HG03460 (cell line): ENCODE data around the gene XDH.
A peak's percentile ranks its signal among the peaks of the same experiment; 100 is the strongest.

Experiments
- ATAC-seq: cut with Tn5 transposase; IDR thresholded peaks from one replicate; pipeline ENCODE4 v1.9.1; 2021; ENCODE audit not compliant: unreplicated experiment

Gene XDH

GRCh38 chr2:31333046-31333445 is 81.5 kb downstream of the XDH start:
- ATAC-seq = no peak

GRCh38 chr2:31332521-31332920 is 82.0 kb downstream of the XDH start:
- no peak for ATAC-seq

- no peak for ATAC-seq
These were observed 83.4 kb downstream of the XDH start for GRCh38 chr2:31331156-31331555.

GRCh38 chr2:31329081-31329625 is 85.4 kb downstream of the XDH start:
- ATAC-seq = no peak

- ATAC-seq = no peak
These were observed 86.5 kb downstream of the XDH start for GRCh38 chr2:31328026-31328425.

- no peak for ATAC-seq
These were observed 87.0 kb downstream of the XDH start for GRCh38 chr2:31327505-31327904.

- ATAC-seq = peak; percentile 59
These were observed 90.4 kb downstream of the XDH start for GRCh38 chr2:31324016-31324633.

- ATAC-seq = no peak
These were observed 92.2 kb downstream of the XDH start for GRCh38 chr2:31322371-31322770.

- peak; percentile 50 for ATAC-seq
These were observed 95.0 kb downstream of the XDH start for GRCh38 chr2:31319406-31320175.

GRCh38 chr2:31318361-31319336 is 95.9 kb downstream of the XDH start:
- ATAC-seq = peak; percentile 74

GRCh38 chr2:31317396-31317795 is 97.1 kb downstream of the XDH start:
- no peak for ATAC-seq

GRCh38 chr2:31314761-31315160 is 99.8 kb downstream of the XDH start:
- ATAC-seq = no peak

- no peak for ATAC-seq
These were observed 101.6 kb downstream of the XDH start for GRCh38 chr2:31312898-31313297.

- ATAC-seq = no peak
These were observed 109.7 kb downstream of the XDH start for GRCh38 chr2:31304816-31305215.

- no peak for ATAC-seq
These were observed 111.5 kb downstream of the XDH start for GRCh38 chr2:31302940-31303563.

- ATAC-seq = no peak
These were observed 114.2 kb downstream of the XDH start for GRCh38 chr2:31300309-31300708.

- ATAC-seq = no peak
These were observed 115.0 kb downstream of the XDH start for GRCh38 chr2:31299547-31299946.

GRCh38 chr2:31297751-31298150 is 116.8 kb downstream of the XDH start:
- ATAC-seq = no peak

- no peak for ATAC-seq
These were observed 117.8 kb downstream of the XDH start for GRCh38 chr2:31296641-31297287.

GRCh38 chr2:31294196-31294595 is 120.3 kb downstream of the XDH start:
- no peak for ATAC-seq
